ENCODE measurements around the gene RUSF1.
"Not testable (repeated sequence)": the region's sequence is repeated elsewhere in the genome, so short reads cannot be mapped to it uniquely, and the experiment has no call there.

RUSF1 gene

GRCh38 chr16:31485571-31485970 is 22.6 kb downstream of the RUSF1 start:
- DNase-seq: no peak

- no peak for DNase-seq
These were observed 23.6 kb downstream of the RUSF1 start for GRCh38 chr16:31484491-31485171.

- not testable (repeated sequence) for DNase-seq
These were observed 24.1 kb downstream of the RUSF1 start for GRCh38 chr16:31484048-31484447.

DNA sequence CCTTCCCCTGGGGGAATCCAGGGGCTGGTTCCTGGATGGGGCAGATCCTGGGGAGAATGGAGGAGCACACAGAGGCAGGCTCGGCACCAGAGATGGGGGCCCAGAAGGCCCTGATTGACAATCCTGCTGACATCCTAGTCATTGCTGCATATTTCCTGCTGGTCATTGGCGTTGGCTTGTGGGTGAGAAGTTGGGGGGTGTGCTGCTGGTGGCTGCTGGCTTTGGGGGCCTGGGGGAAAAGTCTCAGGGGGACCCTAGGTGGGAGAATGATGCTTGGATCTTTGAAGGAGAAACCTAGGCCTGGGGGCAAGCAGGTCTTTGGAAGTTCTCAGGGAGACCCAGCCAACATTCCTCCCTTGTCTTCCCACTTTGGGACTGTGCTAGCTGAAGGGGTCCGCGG is 25.1 kb downstream of the RUSF1 start, which contains the start of gene SLC5A2:
Gene SLC5A2, plus strand, starts transcription at position 43 of the 400 bp plus-strand sequence. Its CDS starts 14 bp downstream, at position 57.
- no peak for DNase-seq

GRCh38 chr16:31480851-31481536 is 27.2 kb downstream of the RUSF1 start:
- DNase-seq: peak; percentile 33

GRCh38 chr16:31479751-31480150 is 28.4 kb downstream of the RUSF1 start:
- no peak for DNase-seq

- no peak for DNase-seq
These were observed 29.2 kb downstream of the RUSF1 start for GRCh38 chr16:31478956-31479355.

DNA sequence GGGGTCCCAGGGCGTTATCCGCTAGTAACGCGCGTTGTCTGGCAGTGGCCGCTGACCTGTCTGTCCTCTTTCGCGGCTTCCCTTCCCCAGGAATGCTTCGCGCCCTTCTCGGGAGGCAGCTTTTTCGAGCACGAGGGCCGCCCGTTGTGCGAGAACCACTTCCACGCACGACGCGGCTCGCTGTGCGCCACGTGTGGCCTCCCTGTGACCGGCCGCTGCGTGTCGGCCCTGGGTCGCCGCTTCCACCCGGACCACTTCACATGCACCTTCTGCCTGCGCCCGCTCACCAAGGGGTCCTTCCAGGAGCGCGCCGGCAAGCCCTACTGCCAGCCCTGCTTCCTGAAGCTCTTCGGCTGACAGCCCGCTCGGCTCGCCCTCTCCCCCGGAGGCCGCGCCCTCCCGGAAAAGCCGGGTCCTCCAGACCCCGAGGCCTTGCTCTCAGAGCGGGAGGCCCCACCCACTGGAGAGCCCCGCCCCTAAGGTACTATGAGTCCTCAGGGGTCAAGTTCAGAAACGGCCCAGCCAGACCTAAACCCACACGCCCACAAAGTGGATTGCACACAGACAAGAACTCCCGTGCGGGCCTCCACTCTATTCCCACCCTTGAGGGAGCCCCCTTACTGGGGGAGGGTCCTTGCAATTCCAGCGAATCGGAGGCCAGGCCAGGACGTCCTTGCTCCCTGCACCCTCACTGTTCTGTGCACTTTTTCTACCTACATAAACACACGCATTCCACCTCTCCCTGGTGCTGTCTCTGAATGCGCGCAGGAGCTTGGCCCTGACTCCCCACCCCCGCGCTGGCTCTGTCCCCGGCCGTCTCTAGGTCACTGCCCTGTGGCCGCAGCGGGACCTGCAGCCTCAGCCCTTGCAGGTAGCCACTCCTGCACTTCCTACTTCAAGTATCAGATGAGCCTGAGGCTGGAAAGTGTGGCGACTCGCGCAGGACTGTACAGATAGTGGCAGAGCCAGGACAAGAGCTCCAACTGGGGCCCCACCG is 30.7 kb downstream of the RUSF1 start:
- DNase-seq: peak; percentile 42

GRCh38 chr16:31476303-31477219 is 31.6 kb downstream of the RUSF1 start:
- peak; percentile 74 for DNase-seq

- DNase-seq: no peak
These were observed 32.3 kb downstream of the RUSF1 start for GRCh38 chr16:31475946-31476302.

GRCh38 chr16:31474773-31475738 is 33.1 kb downstream of the RUSF1 start:
- DNase-seq: no peak

DNA sequence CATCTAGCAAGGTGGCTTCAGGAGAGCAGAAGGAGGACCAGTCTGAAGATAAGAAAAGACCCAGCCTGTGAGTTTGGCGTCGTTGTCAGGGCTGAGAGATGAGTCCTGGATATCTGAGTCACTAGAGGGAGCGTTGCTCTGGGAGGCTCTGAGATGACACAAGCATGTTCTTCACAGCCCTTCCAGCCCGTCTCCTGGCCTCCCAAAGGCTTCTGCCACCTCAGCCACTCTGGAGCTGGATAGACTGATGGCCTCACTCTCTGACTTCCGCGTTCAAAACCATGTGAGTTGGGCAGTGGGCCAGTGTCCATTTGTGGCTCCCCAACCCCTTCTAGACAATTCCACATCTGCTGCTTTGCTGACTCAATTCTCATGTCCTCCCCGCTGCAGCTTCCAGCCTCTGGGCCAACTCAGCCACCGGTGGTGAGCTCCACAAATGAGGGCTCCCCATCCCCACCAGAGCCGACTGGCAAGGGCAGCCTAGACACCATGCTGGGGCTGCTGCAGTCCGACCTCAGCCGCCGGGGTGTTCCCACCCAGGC is 33.9 kb downstream of the RUSF1 start:
- DNase-seq: no peak

DNA sequence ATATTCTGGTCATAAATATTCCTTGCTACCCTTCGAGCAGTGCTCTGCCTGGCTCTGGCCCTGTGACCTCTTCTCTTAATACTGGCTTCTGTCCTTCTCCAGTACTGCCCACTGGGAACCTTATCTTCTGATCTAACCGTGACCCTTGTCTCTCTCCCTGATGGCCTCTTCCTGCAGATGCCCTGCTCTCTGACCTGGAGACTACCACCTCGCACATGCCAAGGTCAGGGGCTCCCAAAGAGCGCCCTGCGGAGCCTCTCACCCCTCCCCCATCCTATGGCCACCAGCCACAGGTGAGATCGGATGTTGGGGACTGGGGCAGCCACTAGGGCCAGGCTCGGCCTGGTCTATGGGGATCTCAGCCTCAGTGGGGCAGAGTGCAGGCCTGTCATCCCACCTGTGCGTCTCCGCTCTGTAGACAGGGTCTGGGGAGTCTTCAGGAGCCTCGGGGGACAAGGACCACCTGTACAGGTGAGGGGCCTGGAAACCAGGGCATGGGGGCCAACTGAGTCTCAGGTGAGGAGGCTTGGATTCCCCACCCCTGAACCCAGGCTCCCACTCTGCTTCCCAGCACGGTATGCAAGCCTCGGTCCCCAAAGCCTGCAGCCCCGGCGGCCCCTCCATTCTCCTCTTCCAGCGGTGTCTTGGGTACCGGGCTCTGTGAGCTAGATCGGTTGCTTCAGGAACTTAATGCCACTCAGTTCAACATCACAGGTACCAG is 34.8 kb downstream of the RUSF1 start:
- DNase-seq: no peak

DNA sequence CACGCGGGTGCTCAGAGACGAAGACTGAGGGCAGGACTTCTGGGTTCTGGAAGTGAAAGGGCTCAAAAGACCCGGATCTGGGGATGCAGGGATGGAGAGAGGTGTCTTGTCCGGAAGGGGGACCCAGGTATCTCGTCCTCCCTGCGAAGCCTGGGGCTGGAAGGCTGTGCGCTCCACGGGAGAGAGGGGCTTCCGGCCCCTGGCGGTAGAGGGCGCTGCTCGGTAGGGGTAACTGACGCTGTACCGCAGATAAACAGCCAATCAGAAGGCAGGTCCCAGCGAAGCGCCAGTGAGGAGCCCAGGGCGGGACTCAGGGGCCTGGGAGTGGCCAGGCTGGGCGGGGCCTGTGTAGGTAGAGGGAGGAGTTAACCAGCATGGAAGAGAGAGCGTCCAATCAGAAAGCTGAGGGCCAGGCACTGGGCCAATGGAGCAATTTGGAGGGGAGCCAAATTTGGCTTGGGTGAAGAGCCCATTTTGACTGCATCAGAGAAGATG is 35.4 kb downstream of the RUSF1 start:
- DNase-seq: peak; percentile 93

DNA sequence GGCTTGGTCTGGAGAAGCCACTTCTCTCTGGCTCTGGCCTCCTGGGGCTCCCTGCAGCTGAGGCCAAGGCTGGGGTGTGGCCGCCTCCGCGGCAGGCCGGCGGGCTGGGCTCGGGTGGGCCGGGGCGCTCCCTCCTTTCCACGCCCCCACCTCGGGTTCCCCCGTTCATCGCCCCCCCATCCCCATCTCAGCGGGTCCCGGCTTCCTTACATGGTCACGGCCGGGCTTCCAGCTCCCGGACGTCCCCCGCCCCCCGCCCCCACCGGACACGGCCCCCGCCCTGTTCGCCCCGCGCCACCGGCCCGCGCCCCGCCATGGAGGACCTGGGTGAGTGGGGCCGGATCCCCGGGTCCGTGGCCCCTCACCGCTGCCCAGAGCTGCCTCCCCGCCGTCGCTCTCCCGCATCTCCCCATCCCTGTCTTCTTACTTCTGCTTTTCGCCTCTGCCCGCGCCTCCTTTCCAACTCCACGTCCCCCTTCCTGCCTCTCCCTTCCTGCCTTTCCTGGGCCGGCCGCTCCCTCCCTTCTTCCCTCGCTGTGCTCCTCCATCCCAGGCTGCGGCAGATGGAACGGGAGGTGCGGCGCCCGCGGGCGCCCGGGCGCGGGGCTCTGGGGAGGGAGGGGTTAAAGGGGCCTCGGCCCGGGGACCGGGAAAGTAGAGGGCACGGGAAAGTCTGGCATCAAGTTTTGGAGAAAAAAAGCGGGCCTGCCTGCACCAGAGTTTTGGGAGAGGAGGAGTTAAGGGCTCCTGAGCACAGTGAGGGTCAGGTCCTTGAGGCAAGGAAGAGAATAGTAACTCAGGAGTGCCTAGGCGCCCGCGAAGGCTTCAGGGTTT is 36.1 kb downstream of the RUSF1 start, which contains the start of gene TGFB1I1:
Gene TGFB1I1, plus strand, starts transcription at position 278 of the 834 bp plus-strand sequence. Its CDS starts 37 bp downstream, at position 315.
- DNase-seq: no peak

DNA sequence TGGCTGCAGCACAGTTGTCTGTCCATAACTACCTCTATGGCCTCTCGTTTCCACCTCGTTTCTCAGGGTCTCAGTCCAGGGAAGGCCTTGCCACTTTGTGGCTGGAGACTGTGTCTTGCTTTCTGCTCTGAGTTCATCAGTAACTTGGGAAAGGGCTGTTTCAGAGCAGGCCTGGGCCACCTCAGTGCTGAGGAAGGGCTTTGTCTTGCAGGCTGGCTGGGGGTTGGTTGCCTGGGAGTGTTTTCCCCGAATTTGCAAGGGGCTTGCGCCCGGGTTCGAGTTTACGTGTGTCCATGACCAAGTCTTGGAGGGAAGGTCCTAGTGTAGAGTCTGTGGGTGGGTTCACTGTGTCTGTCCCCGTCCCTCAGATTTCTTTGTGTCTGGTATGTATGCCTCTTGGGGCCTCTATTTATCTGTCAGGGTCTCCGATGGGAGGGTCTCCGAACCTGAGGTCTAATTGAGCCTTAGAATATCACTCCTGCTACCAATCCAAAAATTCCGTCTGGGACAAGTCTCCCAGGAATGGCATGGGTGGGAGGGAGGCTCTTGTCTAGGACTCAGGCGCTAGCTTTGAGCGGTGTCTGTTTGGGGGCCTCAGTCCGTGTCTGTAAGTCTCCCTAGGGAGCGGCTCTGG is 36.8 kb downstream of the RUSF1 start:
- DNase-seq: no peak

DNA sequence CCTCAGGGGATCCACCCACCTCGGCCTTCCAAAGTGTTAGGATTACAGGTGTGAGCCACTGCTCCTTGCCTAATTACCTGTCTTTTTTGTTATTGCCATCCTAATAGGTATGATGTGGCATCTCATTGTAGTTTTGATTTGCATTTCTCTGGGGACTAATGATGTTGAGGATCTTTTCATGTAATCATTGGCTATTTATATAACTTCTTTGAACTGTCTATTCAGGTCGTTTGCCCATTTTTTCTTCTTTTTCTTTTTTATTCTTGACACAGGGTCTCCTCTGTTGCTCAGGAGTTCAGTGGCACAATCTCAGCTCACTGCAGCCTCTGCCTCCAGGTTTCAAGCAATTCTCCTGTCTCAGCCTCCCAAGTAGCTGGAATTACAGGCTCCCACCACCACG is 37.6 kb downstream of the RUSF1 start:
- no peak for DNase-seq

DNA sequence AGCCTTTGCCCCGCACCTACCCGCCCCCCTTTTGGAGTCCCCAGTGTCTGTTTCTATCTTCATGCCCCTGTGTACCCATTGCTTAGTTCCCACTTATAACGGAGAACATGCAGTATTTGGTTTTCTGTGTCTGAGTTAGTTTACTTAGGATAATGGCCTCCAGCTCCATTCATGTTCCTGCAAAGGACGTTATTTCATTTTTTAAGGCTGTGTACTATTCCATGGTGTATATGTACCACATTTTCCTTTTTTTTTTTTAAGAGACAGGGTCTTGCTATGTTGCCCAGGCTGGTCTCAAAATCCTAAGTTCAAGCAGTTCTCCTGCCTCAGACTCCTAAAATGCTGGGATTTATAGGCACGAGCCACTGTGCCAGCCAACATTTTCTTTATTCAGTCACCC is 40.3 kb downstream of the RUSF1 start:
- no peak for DNase-seq

Measured in NCI-H2029 (cell line).